ENCODE data around the gene PSMD4. TPM values are rescaled to one million over a fixed set of nuclear protein-coding genes. Genes with fewer than 3 reads are reported as not detected.

PSMD4 gene
- total RNA-seq, 4 donors from 2014 or later, result 263 to 439 (median 340) TPM

DNA sequence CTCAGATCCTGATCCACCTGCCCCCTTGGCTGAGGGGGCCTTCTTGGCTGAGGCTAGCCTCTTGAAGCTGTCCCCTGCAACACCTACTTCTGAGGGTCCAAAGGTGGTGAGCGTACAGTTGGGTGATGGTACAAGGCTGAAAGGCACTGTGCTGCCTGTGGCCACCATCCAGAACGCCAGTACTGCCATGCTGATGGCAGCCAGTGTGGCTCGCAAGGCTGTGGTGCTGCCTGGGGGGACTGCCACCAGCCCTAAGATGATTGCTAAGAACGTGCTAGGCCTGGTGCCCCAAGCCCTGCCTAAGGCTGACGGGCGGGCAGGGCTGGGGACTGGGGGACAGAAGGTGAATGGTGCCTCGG, 32.8 kb downstream of the PSMD4 start:
- no peak for DNase-seq
- peaks cover 10 to 17% of the 10 kb centered on the region in 2 donors for H3K4me1 ChIP-seq
- in situ Hi-C loops (cut with MboI; ENCODE audit: low sequenced_read_pairs in 4 of 4), result no loop called here

DNA sequence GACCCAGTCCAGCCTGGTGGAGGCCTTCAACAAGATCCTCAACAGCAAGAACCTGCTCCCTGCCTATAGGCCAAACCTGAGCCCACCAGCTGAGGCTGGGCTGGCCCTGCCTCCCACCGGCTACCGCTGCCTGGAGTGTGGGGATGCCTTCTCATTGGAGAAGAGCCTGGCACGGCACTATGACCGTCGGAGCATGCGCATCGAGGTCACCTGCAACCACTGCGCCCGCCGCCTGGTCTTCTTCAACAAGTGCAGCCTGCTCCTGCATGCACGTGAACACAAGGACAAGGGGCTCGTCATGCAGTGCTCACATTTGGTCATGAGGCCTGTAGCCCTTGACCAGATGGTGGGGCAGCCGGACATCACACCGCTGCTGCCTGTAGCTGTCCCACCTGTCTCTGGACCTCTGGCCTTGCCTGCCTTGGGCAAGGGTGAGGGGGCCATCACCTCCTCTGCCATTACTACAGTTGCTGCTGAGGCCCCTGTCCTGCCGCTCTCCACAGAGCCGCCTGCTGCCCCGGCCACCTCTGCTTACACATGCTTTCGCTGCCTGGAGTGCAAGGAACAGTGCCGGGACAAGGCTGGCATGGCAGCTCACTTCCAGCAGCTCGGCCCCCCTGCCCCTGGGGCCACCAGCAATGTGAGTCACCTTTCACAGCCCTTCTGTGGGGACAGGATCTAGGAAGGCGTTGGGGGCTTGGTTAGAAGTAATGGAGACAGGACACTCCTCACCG, 33.4 kb downstream of the PSMD4 start:
- no peak for ATAC-seq
- in situ Hi-C loops (cut with MboI; ENCODE audit: low sequenced_read_pairs in 4 of 4), result no loop called here
- no peak for DNase-seq
- Histone ChIP-seq H3K4me1 (peaks cover 10 to 16% of the 10 kb centered on the region in 2 donors), H3K36me3 (peaks cover 0 to 61% of the 10 kb centered on the region in 2 donors), H3K9me3 (no peaks in the 10 kb centered on the region), H3K27ac (no peak overlapping the region), H3K4me3 (no peak overlapping the region), H3K27me3 (no peaks in the 10 kb centered on the region)
- intact Hi-C loops (cut with DNase I; ENCODE audit: low total_unique reads), result no loop called here
- TF ChIP-seq POLR2A (IDR thresholded peaks at IDR 0.05), result no peak
- TF ChIP-seq, protein P1, sequence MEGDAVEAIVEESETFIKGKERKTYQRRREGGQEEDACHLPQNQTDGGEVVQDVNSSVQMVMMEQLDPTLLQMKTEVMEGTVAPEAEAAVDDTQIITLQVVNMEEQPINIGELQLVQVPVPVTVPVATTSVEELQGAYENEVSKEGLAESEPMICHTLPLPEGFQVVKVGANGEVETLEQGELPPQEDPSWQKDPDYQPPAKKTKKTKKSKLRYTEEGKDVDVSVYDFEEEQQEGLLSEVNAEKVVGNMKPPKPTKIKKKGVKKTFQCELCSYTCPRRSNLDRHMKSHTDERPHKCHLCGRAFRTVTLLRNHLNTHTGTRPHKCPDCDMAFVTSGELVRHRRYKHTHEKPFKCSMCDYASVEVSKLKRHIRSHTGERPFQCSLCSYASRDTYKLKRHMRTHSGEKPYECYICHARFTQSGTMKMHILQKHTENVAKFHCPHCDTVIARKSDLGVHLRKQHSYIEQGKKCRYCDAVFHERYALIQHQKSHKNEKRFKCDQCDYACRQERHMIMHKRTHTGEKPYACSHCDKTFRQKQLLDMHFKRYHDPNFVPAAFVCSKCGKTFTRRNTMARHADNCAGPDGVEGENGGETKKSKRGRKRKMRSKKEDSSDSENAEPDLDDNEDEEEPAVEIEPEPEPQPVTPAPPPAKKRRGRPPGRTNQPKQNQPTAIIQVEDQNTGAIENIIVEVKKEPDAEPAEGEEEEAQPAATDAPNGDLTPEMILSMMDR (IDR thresholded peaks at IDR 0.05 in 4 of 5, conservative IDR thresholded peaks at IDR 0.05 in 1 of 5), result no peak

More for the DNA sequence above, 32.8 kb downstream of the PSMD4 start:
- no peak for TF ChIP-seq POLR2A (IDR thresholded peaks at IDR 0.05)
- TF ChIP-seq, protein P1 (IDR thresholded peaks at IDR 0.05 in 4 of 5, conservative IDR thresholded peaks at IDR 0.05 in 1 of 5), result no peak
- no peaks in the 10 kb centered on the region for H3K27me3 ChIP-seq
- no peaks in the 10 kb centered on the region for H3K9me3 ChIP-seq
- no peak for ATAC-seq
- H3K4me3 ChIP-seq, result no peak overlapping the region
- H3K27ac ChIP-seq, result no peak overlapping the region
- intact Hi-C loops (cut with DNase I; ENCODE audit: low total_unique reads), result no loop called here
- H3K36me3 ChIP-seq, result peaks cover 0 to 55% of the 10 kb centered on the region in 2 donors

DNA sequence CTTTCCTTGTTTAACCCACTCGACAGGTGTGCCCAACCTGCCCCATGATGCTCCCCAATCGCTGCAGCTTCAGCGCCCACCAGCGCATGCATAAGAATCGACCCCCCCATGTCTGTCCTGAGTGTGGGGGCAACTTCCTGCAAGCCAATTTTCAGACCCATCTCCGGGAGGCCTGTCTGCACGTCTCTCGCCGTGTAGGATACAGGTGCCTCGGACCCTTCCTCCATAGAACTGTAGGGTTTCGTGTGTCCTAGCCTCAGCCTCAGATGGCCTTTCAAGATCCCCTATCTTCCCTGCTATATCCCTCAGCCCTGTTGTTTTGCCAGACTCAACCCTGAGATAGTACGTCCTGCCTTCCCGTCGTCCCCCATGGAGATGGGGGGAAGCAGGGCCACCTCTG, 34.0 kb downstream of the PSMD4 start:
- in situ Hi-C loops (cut with MboI; ENCODE audit: low sequenced_read_pairs in 4 of 4), result no loop called here

DNA sequence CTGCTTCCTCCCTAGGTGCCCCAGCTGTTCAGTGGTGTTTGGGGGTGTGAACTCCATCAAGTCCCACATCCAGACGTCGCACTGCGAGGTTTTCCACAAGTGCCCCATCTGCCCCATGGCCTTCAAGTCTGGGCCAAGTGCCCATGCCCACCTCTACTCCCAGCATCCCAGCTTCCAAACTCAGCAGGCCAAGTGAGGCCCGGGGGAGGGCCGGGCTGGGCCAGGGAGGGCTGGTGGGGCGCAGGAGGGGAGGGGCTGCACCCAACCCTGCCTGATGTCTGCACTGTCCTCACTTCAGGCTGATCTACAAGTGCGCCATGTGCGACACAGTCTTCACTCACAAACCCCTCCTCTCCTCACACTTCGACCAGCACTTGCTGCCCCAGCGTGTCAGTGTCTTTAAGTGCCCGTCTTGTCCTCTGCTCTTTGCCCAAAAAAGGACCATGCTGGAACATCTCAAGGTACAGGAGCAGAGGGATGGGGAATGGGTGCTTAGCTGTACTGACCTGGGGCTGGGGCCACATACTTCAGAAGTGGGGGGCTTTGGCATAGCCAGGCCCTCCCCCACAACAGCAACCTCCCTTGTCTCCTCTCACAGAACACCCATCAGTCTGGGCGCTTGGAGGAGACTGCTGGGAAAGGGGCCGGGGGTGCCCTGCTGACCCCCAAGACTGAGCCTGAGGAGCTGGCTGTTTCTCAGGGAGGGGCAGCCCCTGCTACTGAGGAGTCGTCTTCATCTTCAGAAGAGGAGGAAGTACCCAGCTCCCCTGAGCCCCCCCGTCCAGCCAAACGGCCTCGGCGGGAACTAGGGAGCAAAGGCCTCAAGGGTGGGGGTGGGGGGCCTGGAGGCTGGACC, 34.8 kb downstream of the PSMD4 start:
- no peak overlapping the region for H3K27ac ChIP-seq
- no peak for ATAC-seq
- intact Hi-C loops (cut with DNase I; ENCODE audit: low total_unique reads), result no loop called here

More for the DNA sequence above, 34.0 kb downstream of the PSMD4 start:
- TF ChIP-seq, protein P1 (IDR thresholded peaks at IDR 0.05 in 4 of 5, conservative IDR thresholded peaks at IDR 0.05 in 1 of 5), result no peak
- TF ChIP-seq POLR2A (IDR thresholded peaks at IDR 0.05), result no peak
- H3K27ac ChIP-seq, result no peak overlapping the region
- ATAC-seq (no peak), DNase-seq (no peak)
- H3K4me1 ChIP-seq, result peaks cover 6 to 11% of the 10 kb centered on the region in 2 donors
- H3K27me3 ChIP-seq, result no peaks in the 10 kb centered on the region
- peaks cover 0 to 67% of the 10 kb centered on the region in 2 donors for H3K36me3 ChIP-seq
- no peaks in the 10 kb centered on the region for H3K9me3 ChIP-seq
- intact Hi-C loops (cut with DNase I; ENCODE audit: low total_unique reads), result no loop called here
- H3K4me3 ChIP-seq, result no peak overlapping the region

More for the DNA sequence above, 34.8 kb downstream of the PSMD4 start:
- Histone ChIP-seq H3K4me3 (no peak overlapping the region), H3K9me3 (no peaks in the 10 kb centered on the region), H3K27me3 (no peaks in the 10 kb centered on the region), H3K36me3 (peaks cover 0 to 75% of the 10 kb centered on the region in 2 donors), H3K4me1 (peaks cover 0 to 3% of the 10 kb centered on the region in 2 donors)
- TF ChIP-seq, protein P1 (IDR thresholded peaks at IDR 0.05 in 4 of 5, conservative IDR thresholded peaks at IDR 0.05 in 1 of 5), result no peak
- TF ChIP-seq POLR2A (IDR thresholded peaks at IDR 0.05), result no peak
- in situ Hi-C loops (cut with MboI; ENCODE audit: low sequenced_read_pairs in 4 of 4), result no loop called here
- DNase-seq, result no peak
